OCI-LY1 (cell line): ENCODE data around the gene BCL11A.

ENCODE experiments used
- H2AFZ ChIP-seq: fragments of 200-600 bp; sonication (generic), shearing (Covaris generic); 2 replicates; pipeline ENCODE4 v1.6.0; 2014; ENCODE audit warnings: antibody characterized with exemption, mild to moderate bottlenecking, low read length
- H3F3A ChIP-seq: fragments of 200-600 bp; sonication (generic), shearing (Covaris generic); 2 replicates; pipeline ENCODE4 v1.6.0; 2014; ENCODE audit warnings: mild to moderate bottlenecking, antibody characterized with exemption, low read length, moderate library complexity; ENCODE audit not compliant: insufficient read depth
- H3K27ac ChIP-seq: fragments of 200-600 bp; sonication (generic); 2 replicates; pipeline ENCODE4 v1.5.1; 2014; ENCODE audit warnings: low read length, mixed run types, mild to moderate bottlenecking, low read depth; ENCODE audit not compliant: poor library complexity, severe bottlenecking
- H3K27me3 ChIP-seq: fragments of 200-600 bp; sonication (generic); 2 replicates; pipeline ENCODE4 v1.6.0; 2014; ENCODE audit warnings: antibody characterized with exemption, mild to moderate bottlenecking, low read length, moderate library complexity; ENCODE audit not compliant: insufficient read depth
- H3K36me3 ChIP-seq: fragments of 200-600 bp; sonication (generic); 2 replicates; pipeline ENCODE4 v1.6.1; 2014; ENCODE audit warnings: mild to moderate bottlenecking, antibody characterized with exemption, low read length, moderate library complexity, mixed read lengths; ENCODE audit not compliant: insufficient read depth
- H3K4me1 ChIP-seq: fragments of 200-600 bp; sonication (generic); 2 replicates; pipeline ENCODE4 v1.5.1; 2014; ENCODE audit warnings: mild to moderate bottlenecking, low read length, moderate library complexity; ENCODE audit not compliant: insufficient read depth, severe bottlenecking
- H3K4me2 ChIP-seq: fragments of 200-600 bp; sonication (generic), shearing (Covaris generic); 2 replicates; pipeline ENCODE4 v1.6.1; 2014; ENCODE audit warnings: low read length
- H3K4me3 ChIP-seq: fragments of 200-600 bp; sonication (generic); 2 replicates; pipeline ENCODE4 v1.5.1; 2014; ENCODE audit warnings: low read length, low read depth, mild to moderate bottlenecking, mixed read lengths; ENCODE audit not compliant: poor library complexity, severe bottlenecking
- H3K79me2 ChIP-seq: fragments of 200-600 bp; shearing (Covaris generic); 2 replicates; pipeline ENCODE4 v1.6.1; 2016; ENCODE audit warnings: mixed run types, low read length, mixed read lengths; ENCODE audit not compliant: insufficient read depth
- H3K9ac ChIP-seq: fragments of 200-600 bp; sonication (generic), shearing (Covaris generic); 2 replicates; pipeline ENCODE4 v1.6.1; 2014; ENCODE audit warnings: mild to moderate bottlenecking, low read length, mixed read lengths
- H3K9me2 ChIP-seq: fragments of 200-600 bp; sonication (generic), shearing (Covaris generic); 2 replicates; pipeline ENCODE4 v1.6.1; 2014; ENCODE audit warnings: low read depth, mild to moderate bottlenecking, low read length, mixed read lengths
- H3K9me3 ChIP-seq: fragments of 200-600 bp; shearing (Covaris generic); 2 replicates; pipeline ENCODE4 v1.6.1; 2014; ENCODE audit warnings: low read length, mixed read lengths
- H4K20me1 ChIP-seq: fragments of 200-600 bp; sonication (generic), shearing (Covaris generic); 2 replicates; pipeline ENCODE4 v1.6.0; 2016; ENCODE audit warnings: mild to moderate bottlenecking, low read length; ENCODE audit not compliant: insufficient read depth
- EZH2 ChIP-seq: fragments of 200-600 bp; sonication (generic), shearing (Covaris generic); IDR thresholded peaks from 2 replicates; pipeline ENCODE4 v1.8.0; 2017; ENCODE audit warnings: borderline replicate concordance, mixed run types, mild to moderate bottlenecking, antibody characterized with exemption, low read length, moderate library complexity, mixed read lengths
- TF ChIP-seq, protein P1 (sequence below): fragments of 200-600 bp; sonication (generic), shearing (Covaris generic); IDR thresholded peaks from 2 replicates; pipeline ENCODE4 v1.5.1; 2017; ENCODE audit warnings: mild to moderate bottlenecking, antibody characterized with exemption, low read length, moderate library complexity, mixed read lengths

Gene BCL11A

DNA sequence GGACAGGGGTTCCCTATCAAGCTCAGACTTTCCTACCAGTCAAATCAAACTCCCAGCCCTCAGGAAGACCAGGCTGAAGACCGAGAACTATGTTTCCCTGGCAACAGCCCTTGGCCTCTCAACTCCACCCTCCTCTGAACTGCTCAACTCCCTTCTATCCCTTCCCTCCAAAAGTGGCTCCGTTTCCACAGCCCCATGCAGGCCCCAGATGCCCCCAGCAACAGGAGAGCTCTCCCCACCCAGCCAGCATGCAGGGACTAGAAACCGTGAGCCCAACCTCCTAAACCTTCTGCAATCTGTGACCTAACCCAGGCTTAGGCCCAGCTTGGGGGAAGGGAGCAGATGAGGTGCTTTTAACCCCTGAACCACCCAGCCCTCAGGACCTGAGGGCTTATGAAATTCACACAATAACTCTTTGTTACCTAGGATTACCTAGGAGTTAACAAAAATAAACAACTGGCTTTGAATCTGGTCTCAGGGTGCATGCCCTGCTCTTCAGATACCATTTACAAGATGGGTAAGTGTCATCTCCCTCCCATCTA is 87.2 kb downstream of the BCL11A start:
- Histone ChIP-seq H3K36me3 (no peaks in the 10 kb centered on the region), H2AFZ (no peak overlapping the region), H3K9me2 (no peaks in the 10 kb centered on the region), H3K9ac (no peak overlapping the region), H3K27me3 (no peaks in the 10 kb centered on the region), H3K79me2 (no peaks in the 10 kb centered on the region), H3K4me2 (no peak overlapping the region), H3F3A (no peaks in the 10 kb centered on the region), H4K20me1 (no peaks in the 10 kb centered on the region), H3K9me3 (no peaks in the 10 kb centered on the region), H3K27ac (no peak overlapping the region), H3K4me3 (no peak overlapping the region), H3K4me1 (peaks cover 9% of the 10 kb centered on the region)
- no peak for TF ChIP-seq EZH2
- TF ChIP-seq, protein P1, sequence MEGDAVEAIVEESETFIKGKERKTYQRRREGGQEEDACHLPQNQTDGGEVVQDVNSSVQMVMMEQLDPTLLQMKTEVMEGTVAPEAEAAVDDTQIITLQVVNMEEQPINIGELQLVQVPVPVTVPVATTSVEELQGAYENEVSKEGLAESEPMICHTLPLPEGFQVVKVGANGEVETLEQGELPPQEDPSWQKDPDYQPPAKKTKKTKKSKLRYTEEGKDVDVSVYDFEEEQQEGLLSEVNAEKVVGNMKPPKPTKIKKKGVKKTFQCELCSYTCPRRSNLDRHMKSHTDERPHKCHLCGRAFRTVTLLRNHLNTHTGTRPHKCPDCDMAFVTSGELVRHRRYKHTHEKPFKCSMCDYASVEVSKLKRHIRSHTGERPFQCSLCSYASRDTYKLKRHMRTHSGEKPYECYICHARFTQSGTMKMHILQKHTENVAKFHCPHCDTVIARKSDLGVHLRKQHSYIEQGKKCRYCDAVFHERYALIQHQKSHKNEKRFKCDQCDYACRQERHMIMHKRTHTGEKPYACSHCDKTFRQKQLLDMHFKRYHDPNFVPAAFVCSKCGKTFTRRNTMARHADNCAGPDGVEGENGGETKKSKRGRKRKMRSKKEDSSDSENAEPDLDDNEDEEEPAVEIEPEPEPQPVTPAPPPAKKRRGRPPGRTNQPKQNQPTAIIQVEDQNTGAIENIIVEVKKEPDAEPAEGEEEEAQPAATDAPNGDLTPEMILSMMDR, result no peak

DNA sequence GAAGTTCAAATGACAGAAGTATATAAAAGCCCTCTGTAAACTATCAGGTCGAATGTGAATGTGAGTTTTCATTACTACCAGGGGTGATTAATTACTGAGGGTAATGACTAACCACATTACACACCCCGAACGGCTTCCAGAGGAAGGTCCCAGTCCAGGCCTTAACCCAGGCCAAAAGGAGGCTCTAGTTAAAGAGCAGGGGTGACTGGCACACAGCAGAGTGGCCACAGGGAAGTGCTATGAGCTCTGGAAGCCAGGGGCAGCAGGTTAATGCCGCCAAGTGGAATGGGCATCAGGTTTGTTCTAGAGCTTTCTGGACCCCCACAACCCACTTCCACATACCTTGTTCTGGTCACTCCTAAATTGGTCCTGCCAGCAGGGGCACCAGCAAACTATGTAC is 87.7 kb downstream of the BCL11A start:
- no peaks in the 10 kb centered on the region for H3K36me3 ChIP-seq

DNA sequence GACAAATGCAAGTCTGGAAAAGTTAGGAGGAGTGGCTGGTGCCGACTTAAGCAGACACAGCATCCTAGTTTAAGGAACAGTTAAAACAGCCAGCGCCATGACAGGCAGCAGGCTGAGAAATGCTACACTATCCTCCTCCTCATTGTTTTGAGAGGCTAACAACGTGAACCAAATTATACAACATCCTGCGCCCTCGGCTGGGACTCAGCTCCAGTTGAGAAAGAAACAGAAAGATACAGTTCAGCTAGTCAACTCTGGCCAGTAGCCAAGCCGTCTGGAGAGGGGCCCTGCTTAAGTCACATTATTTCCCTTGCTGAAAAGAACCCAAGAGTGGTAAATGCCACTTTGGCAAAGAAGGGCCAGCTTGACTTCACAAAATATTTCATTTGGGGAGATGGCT is 90.2 kb downstream of the BCL11A start:
- Histone ChIP-seq H3K9ac (no peak overlapping the region), H3K36me3 (no peaks in the 10 kb centered on the region), H3K27me3 (no peaks in the 10 kb centered on the region), H3K9me3 (no peaks in the 10 kb centered on the region), H3K4me3 (no peak overlapping the region), H4K20me1 (no peaks in the 10 kb centered on the region), H3K4me2 (no peak overlapping the region), H3K4me1 (peaks cover 9% of the 10 kb centered on the region), H2AFZ (no peak overlapping the region), H3K9me2 (no peaks in the 10 kb centered on the region), H3K79me2 (no peaks in the 10 kb centered on the region), H3K27ac (no peak overlapping the region), H3F3A (no peaks in the 10 kb centered on the region)
- TF ChIP-seq, protein P1, result no peak
- TF ChIP-seq EZH2, result no peak

More for the DNA sequence above, 87.7 kb downstream of the BCL11A start:
- Histone ChIP-seq H3K9me2 (no peaks in the 10 kb centered on the region), H3K4me3 (no peak overlapping the region), H3F3A (no peaks in the 10 kb centered on the region), H3K9me3 (no peaks in the 10 kb centered on the region), H3K27me3 (no peaks in the 10 kb centered on the region), H3K4me1 (peaks cover 9% of the 10 kb centered on the region), H2AFZ (no peak overlapping the region), H3K9ac (no peak overlapping the region), H4K20me1 (no peaks in the 10 kb centered on the region), H3K79me2 (no peaks in the 10 kb centered on the region), H3K4me2 (no peak overlapping the region), H3K27ac (no peak overlapping the region)
- TF ChIP-seq, protein P1, result no peak
- no peak for TF ChIP-seq EZH2
